HEK293 (cell line): Measurements from ENCODE around the gene EEF2K.

ENCODE experiments used
- CTCF ChIA-PET: fragments of 350-600 bp; formaldehyde crosslinking; extraction: SDS; loops from one replicate; lab custom pipeline; 2021; ENCODE audit warnings: antibody characterized with exemption; lab: Yijun Ruan, JAX
- POLR2A ChIA-PET: fragments of 300-600 bp; formaldehyde crosslinking; extraction: SDS; loops from one replicate; lab custom pipeline; 2020; ENCODE audit warnings: antibody characterized with exemption, inconsistent platforms; lab: Yijun Ruan, JAX
- H3K27ac ChIP-seq: fragments of 200-500 bp; sonication (Bioruptor generic); 2 replicates; pipeline ENCODE4 v1.5.1; 2014; ENCODE audit warnings: low read depth, low read length, control low read depth, inconsistent platforms; ENCODE audit errors: extremely low read depth
- H3K36me3 ChIP-seq, 2 experiments: fragments of 200-500 bp in 1 of 2; sonication (Bioruptor generic) in 1 of 2; 1 replicate in 1 of 2; 2 replicates in 1 of 2; pipeline ENCODE4 v1.5.1; 2014 to 2017; ENCODE audit warnings: inconsistent platforms in 2 of 2, low read length in 2 of 2; ENCODE audit not compliant: control insufficient read depth in 2 of 2, insufficient read depth in 1 of 2
- H3K4me1 ChIP-seq: fragments of 200-500 bp; sonication (Bioruptor generic); 2 replicates; pipeline ENCODE4 v1.5.1; 2014; ENCODE audit warnings: mild to moderate bottlenecking, low read length, inconsistent platforms; ENCODE audit not compliant: control insufficient read depth, insufficient read depth
- H3K4me3 ChIP-seq: 2 replicates; pipeline ENCODE4 v1.5.1; 2011; ENCODE audit warnings: low read depth, mild to moderate bottlenecking, control low read depth, low read length, moderate library complexity
- H3K9me3 ChIP-seq: fragments of 200-500 bp; sonication (Bioruptor generic); 2 replicates; pipeline ENCODE4 v1.5.1; 2014; ENCODE audit warnings: low read depth, low read length, inconsistent platforms; ENCODE audit not compliant: control insufficient read depth, insufficient read depth
- GLI2 ChIP-seq: fragments of 450-650 bp; formaldehyde crosslinking; IDR thresholded peaks from 2 replicates; pipeline ENCODE4; 2017; ENCODE audit warnings: missing biosample characterization, missing genetic modification characterization, low read depth, borderline replicate concordance
- GLI4 ChIP-seq: fragments of 450-650 bp; formaldehyde crosslinking; IDR thresholded peaks from 2 replicates; pipeline ENCODE4 v1.5.1; 2016; ENCODE audit warnings: missing biosample characterization, missing genetic modification characterization
- GLIS2 ChIP-seq: fragments of 450-650 bp; formaldehyde crosslinking; IDR thresholded peaks from 2 replicates; pipeline ENCODE4 v1.5.1; 2016; ENCODE audit warnings: missing biosample characterization, missing genetic modification characterization
- KLF1 ChIP-seq: fragments of 450-650 bp; formaldehyde crosslinking; IDR thresholded peaks from 2 replicates; pipeline ENCODE4 v1.5.1; 2016; ENCODE audit warnings: missing biosample characterization, missing genetic modification characterization
- KLF8 ChIP-seq: fragments of 450-650 bp; formaldehyde crosslinking; IDR thresholded peaks from 2 replicates; pipeline ENCODE4 v1.5.1; 2016; ENCODE audit warnings: missing biosample characterization, missing genetic modification characterization
- KLF9 ChIP-seq: fragments of 450-650 bp; formaldehyde crosslinking; IDR thresholded peaks from 2 replicates; pipeline ENCODE4 v1.5.1; 2016; ENCODE audit warnings: missing biosample characterization, missing genetic modification characterization, low read depth
- MEIS1 ChIP-seq: sonication (generic); formaldehyde crosslinking; IDR thresholded peaks from 2 replicates; pipeline ENCODE4 v1.8.1; 2022; ENCODE audit warnings: missing genetic modification reagents, mild to moderate bottlenecking, borderline replicate concordance
- MZF1 ChIP-seq: fragments of 450-650 bp; formaldehyde crosslinking; IDR thresholded peaks from 2 replicates; pipeline ENCODE4 v1.5.1; 2017; ENCODE audit warnings: missing biosample characterization, missing genetic modification characterization, borderline replicate concordance
- SCRT2 ChIP-seq: fragments of 450-650 bp; formaldehyde crosslinking; IDR thresholded peaks from 2 replicates; pipeline ENCODE4 v1.5.1; 2016; ENCODE audit warnings: missing biosample characterization, missing genetic modification characterization
- YY2 ChIP-seq: fragments of 450-650 bp; formaldehyde crosslinking; IDR thresholded peaks from 2 replicates; pipeline ENCODE4 v1.5.1; 2016; ENCODE audit warnings: missing biosample characterization, missing genetic modification characterization
- ZBTB20 ChIP-seq: fragments of 450-650 bp; formaldehyde crosslinking; IDR thresholded peaks from 2 replicates; pipeline ENCODE4 v1.5.1; 2016; ENCODE audit warnings: missing biosample characterization, missing genetic modification characterization
- ZBTB8A ChIP-seq: fragments of 450-650 bp; formaldehyde crosslinking; IDR thresholded peaks from 2 replicates; pipeline ENCODE4 v1.5.1; 2016; ENCODE audit warnings: missing biosample characterization, missing genetic modification characterization
- ZEB2 ChIP-seq: fragments of 450-650 bp; formaldehyde crosslinking; IDR thresholded peaks from 2 replicates; pipeline ENCODE4 v1.5.1; 2016; ENCODE audit warnings: missing biosample characterization, missing genetic modification characterization
- ZNF121 ChIP-seq: fragments of 450-650 bp; formaldehyde crosslinking; IDR thresholded peaks from 2 replicates; pipeline ENCODE4 v1.5.1; 2016; ENCODE audit warnings: missing biosample characterization, missing genetic modification characterization
- ZNF174 ChIP-seq: fragments of 450-650 bp; formaldehyde crosslinking; IDR thresholded peaks from 2 replicates; pipeline ENCODE4 v1.5.0; 2017; ENCODE audit warnings: missing biosample characterization, mild to moderate bottlenecking, missing genetic modification characterization
- ZNF175 ChIP-seq: fragments of 450-650 bp; formaldehyde crosslinking; IDR thresholded peaks from 2 replicates; pipeline ENCODE4 v1.5.1; 2016; ENCODE audit warnings: missing biosample characterization, missing genetic modification characterization
- ZNF19 ChIP-seq: fragments of 450-650 bp; formaldehyde crosslinking; IDR thresholded peaks from 2 replicates; pipeline ENCODE4; 2016; ENCODE audit warnings: missing biosample characterization, missing genetic modification characterization, low read depth
- ZNF391 ChIP-seq: fragments of 450-650 bp; formaldehyde crosslinking; IDR thresholded peaks from 2 replicates; pipeline ENCODE4 v1.5.1; 2016; ENCODE audit warnings: low read depth, missing biosample characterization, missing genetic modification characterization, borderline replicate concordance
- ZNF416 ChIP-seq: fragments of 450-650 bp; formaldehyde crosslinking; IDR thresholded peaks from 2 replicates; pipeline ENCODE4 v1.5.1; 2016; ENCODE audit warnings: missing biosample characterization, missing genetic modification characterization
- ZNF433 ChIP-seq: fragments of 450-650 bp; formaldehyde crosslinking; IDR thresholded peaks from 2 replicates; pipeline ENCODE4 v1.5.1; 2016; ENCODE audit warnings: missing biosample characterization, missing genetic modification characterization, low read depth
- ZNF48 ChIP-seq: fragments of 450-650 bp; formaldehyde crosslinking; IDR thresholded peaks from 2 replicates; pipeline ENCODE4 v1.5.1; 2016; ENCODE audit warnings: missing biosample characterization, missing genetic modification characterization
- ZNF548 ChIP-seq: fragments of 450-650 bp; formaldehyde crosslinking; IDR thresholded peaks from 2 replicates; pipeline ENCODE4 v1.5.1; 2016; ENCODE audit warnings: missing biosample characterization, missing genetic modification characterization
- ZNF549 ChIP-seq: fragments of 450-650 bp; IDR thresholded peaks from 2 replicates; pipeline ENCODE4 v1.5.1; 2018; ENCODE audit warnings: missing biosample characterization, missing genetic modification characterization, mild to moderate bottlenecking, inconsistent platforms, moderate library complexity
- ZNF560 ChIP-seq: fragments of 450-650 bp; formaldehyde crosslinking; IDR thresholded peaks from 2 replicates; pipeline ENCODE4 v1.5.1; 2017; ENCODE audit warnings: missing biosample characterization, missing genetic modification characterization, borderline replicate concordance
- ZNF585B ChIP-seq: fragments of 450-650 bp; formaldehyde crosslinking; IDR thresholded peaks from 2 replicates; pipeline ENCODE4 v1.5.1; 2016; ENCODE audit warnings: missing biosample characterization, missing genetic modification characterization
- ZNF629 ChIP-seq: fragments of 450-650 bp; formaldehyde crosslinking; IDR thresholded peaks from 2 replicates; pipeline ENCODE4 v1.5.1; 2017; ENCODE audit warnings: missing biosample characterization, missing genetic modification characterization
- ZNF639 ChIP-seq: fragments of 450-650 bp; formaldehyde crosslinking; IDR thresholded peaks from 2 replicates; pipeline ENCODE4 v1.5.1; 2016; ENCODE audit warnings: missing biosample characterization, missing genetic modification characterization
- ZNF654 ChIP-seq: fragments of 450-650 bp; formaldehyde crosslinking; IDR thresholded peaks from 2 replicates; pipeline ENCODE4 v1.5.1; 2016; ENCODE audit warnings: low read depth, missing biosample characterization, missing genetic modification characterization
- ZNF76 ChIP-seq: fragments of 450-650 bp; formaldehyde crosslinking; IDR thresholded peaks from 2 replicates; pipeline ENCODE4; 2016; ENCODE audit warnings: low read depth, missing biosample characterization, missing genetic modification characterization, borderline replicate concordance
- ZSCAN30 ChIP-seq: fragments of 450-650 bp; IDR thresholded peaks from 2 replicates; pipeline ENCODE4 v1.5.1; 2018; ENCODE audit warnings: missing biosample characterization, mild to moderate bottlenecking, missing genetic modification characterization, moderate library complexity
- ZXDB ChIP-seq: fragments of 450-650 bp; formaldehyde crosslinking; IDR thresholded peaks from 2 replicates; pipeline ENCODE4 v1.5.1; 2016; ENCODE audit warnings: missing biosample characterization, missing genetic modification characterization

The EEF2K gene

GRCh38 chr16:22260490-22260889 lies 54.4 kb downstream of the EEF2K start:
- H3K36me3 ChIP-seq, result peaks cover 0 to 67% of the 10 kb centered on the region in 2 experiments; a peak in 2 of 3 replicates
- H3K27ac ChIP-seq, result no peak overlapping the region
- ChIA-PET CTCF (interaction anchor here (0.6 kb wide), 1 partner anchor 9 kb away, joined by 4 read pairs; no protein-coding TSS in a partner anchor), POLR2A (interaction anchor here (0.6 kb wide), 1 partner anchor 69 kb away, joined by 5 read pairs; no protein-coding TSS in a partner anchor)
- no peak overlapping the region for H3K4me3 ChIP-seq
- H3K9me3 ChIP-seq, result no peaks in the 10 kb centered on the region
- H3K4me1 ChIP-seq, result no peaks in the 10 kb centered on the region
- no peak for TF ChIP-seq KLF8
- TF ChIP-seq GLIS2, result no peak
- no peak for TF ChIP-seq KLF9
- TF ChIP-seq ZNF654 (tag by site-specific recombination), result no peak
- TF ChIP-seq ZNF433 (tag by site-specific recombination), result no peak
- TF ChIP-seq ZNF629 (tag by site-specific recombination), result no peak
- no peak for TF ChIP-seq ZNF391 (tag by site-specific recombination)
- TF ChIP-seq ZBTB20 (tag by site-specific recombination), result no peak
- TF ChIP-seq GLI4 (tag by site-specific recombination), result no peak
- TF ChIP-seq SCRT2 (tag by site-specific recombination), result no peak
- no peak for TF ChIP-seq GLI2 (tag by site-specific recombination)
- TF ChIP-seq ZNF548 (tag by site-specific recombination), result no peak
- no peak for TF ChIP-seq ZNF549 (tag by site-specific recombination)
- TF ChIP-seq ZXDB (tag by site-specific recombination), result no peak
- no peak for TF ChIP-seq ZNF19 (tag by site-specific recombination)
- no peak for TF ChIP-seq ZNF639 (tag by site-specific recombination)
- no peak for TF ChIP-seq MZF1
- TF ChIP-seq ZNF121, result no peak
- no peak for TF ChIP-seq ZNF416
- TF ChIP-seq YY2 (tag by site-specific recombination), result no peak

GRCh38 chr16:22262460-22262859 lies 56.4 kb downstream of the EEF2K start:
- H3K9me3 ChIP-seq, result no peaks in the 10 kb centered on the region
- no peak overlapping the region for H3K4me3 ChIP-seq
- peaks cover 0 to 66% of the 10 kb centered on the region in 2 experiments; a peak in 2 of 3 replicates for H3K36me3 ChIP-seq
- H3K27ac ChIP-seq, result no peak overlapping the region
- ChIA-PET POLR2A (interaction anchor here (0.9 kb wide), 1 partner anchor 10 kb away, joined by 3 read pairs; no protein-coding TSS in a partner anchor), CTCF (no interaction called here)
- TF ChIP-seq ZNF174 (tag by site-specific recombination) (no peak), ZNF560 (tag by site-specific recombination) (no peak), ZNF48 (tag by site-specific recombination) (no peak), ZNF175 (tag by site-specific recombination) (no peak), KLF1 (tag by site-specific recombination) (no peak)
- H3K4me1 ChIP-seq, result no peaks in the 10 kb centered on the region

- no peak for TF ChIP-seq ZSCAN30 (tag by site-specific recombination)
- no peak for TF ChIP-seq ZBTB8A (tag by site-specific recombination)
- TF ChIP-seq MEIS1 (CRISPR knock-in tag), result no peak
- no peak for TF ChIP-seq ZNF585B (tag by site-specific recombination)
- TF ChIP-seq ZNF48 (tag by site-specific recombination), result no peak
- TF ChIP-seq ZNF76, result no peak
- no peak for TF ChIP-seq ZEB2 (tag by site-specific recombination)
- TF ChIP-seq, all 188 proteins: peak for 0
- Histone ChIP-seq H3K36me3 (peaks cover under 1 to 52% of the 10 kb centered on the region in 2 experiments; a peak in 2 of 3 replicates), H3K27ac (no peak overlapping the region), H3K4me1 (no peaks in the 10 kb centered on the region), H3K9me3 (no peaks in the 10 kb centered on the region), H3K4me3 (no peak overlapping the region)
- ChIA-PET CTCF (no interaction called here), POLR2A (no interaction called here)
Observed at GRCh38 chr16:22264786-22265185, 58.7 kb downstream of the EEF2K start.
